RWPE2 (cell line): ENCODE results near the gene C16orf92.

Experiments
- ATAC-seq: fragments of 200-7000 bp; cut with Tn5 transposase; 3 replicates; pipeline ENCODE4 v1.9.1; 2021; ENCODE audit warnings: low read depth
- DNase-seq: peaks from one replicate; pipeline ENCODE4 v3.0.0-alpha.2; 2020; ENCODE audit warnings: low spot score
- H3K27ac ChIP-seq: fragments of 450-650 bp; 2 replicates; pipeline ENCODE4 v1.5.1; 2017; ENCODE audit warnings: mild to moderate bottlenecking; ENCODE audit not compliant: poor library complexity, severe bottlenecking
- H3K27me3 ChIP-seq: fragments of 250-450 bp; sonication (Bioruptor Pico); 2 replicates; pipeline ENCODE4 v1.5.1; 2021; ENCODE audit warnings: mild to moderate bottlenecking, moderate library complexity; ENCODE audit not compliant: insufficient read depth, poor library complexity, severe bottlenecking
- H3K36me3 ChIP-seq: fragments of 250-450 bp; sonication (Bioruptor Pico); 2 replicates; pipeline ENCODE4 v1.5.1; 2020; ENCODE audit warnings: low read depth, mild to moderate bottlenecking, moderate library complexity
- H3K4me1 ChIP-seq: fragments of 250-450 bp; sonication (Bioruptor Pico); 2 replicates; pipeline ENCODE4 v1.5.1; 2021; ENCODE audit warnings: mild to moderate bottlenecking, moderate library complexity; ENCODE audit not compliant: insufficient read depth, poor library complexity, severe bottlenecking
- H3K4me3 ChIP-seq: fragments of 250-450 bp; sonication (Bioruptor Pico); 2 replicates; pipeline ENCODE4 v1.5.1; 2021; ENCODE audit warnings: mild to moderate bottlenecking, moderate library complexity; ENCODE audit not compliant: severe bottlenecking
- H3K9me3 ChIP-seq: fragments of 250-450 bp; sonication (Bioruptor Pico); 2 replicates; pipeline ENCODE4 v1.5.1; 2021; ENCODE audit warnings: mild to moderate bottlenecking, moderate library complexity; ENCODE audit not compliant: severe bottlenecking
- TF ChIP-seq, protein P1 (sequence below): fragments of 450-650 bp; IDR thresholded peaks from one replicate; pipeline ENCODE4 v1.5.1; 2017; ENCODE audit warnings: mild to moderate bottlenecking, moderate library complexity; ENCODE audit not compliant: poor library complexity, severe bottlenecking

C16orf92 gene

DNA sequence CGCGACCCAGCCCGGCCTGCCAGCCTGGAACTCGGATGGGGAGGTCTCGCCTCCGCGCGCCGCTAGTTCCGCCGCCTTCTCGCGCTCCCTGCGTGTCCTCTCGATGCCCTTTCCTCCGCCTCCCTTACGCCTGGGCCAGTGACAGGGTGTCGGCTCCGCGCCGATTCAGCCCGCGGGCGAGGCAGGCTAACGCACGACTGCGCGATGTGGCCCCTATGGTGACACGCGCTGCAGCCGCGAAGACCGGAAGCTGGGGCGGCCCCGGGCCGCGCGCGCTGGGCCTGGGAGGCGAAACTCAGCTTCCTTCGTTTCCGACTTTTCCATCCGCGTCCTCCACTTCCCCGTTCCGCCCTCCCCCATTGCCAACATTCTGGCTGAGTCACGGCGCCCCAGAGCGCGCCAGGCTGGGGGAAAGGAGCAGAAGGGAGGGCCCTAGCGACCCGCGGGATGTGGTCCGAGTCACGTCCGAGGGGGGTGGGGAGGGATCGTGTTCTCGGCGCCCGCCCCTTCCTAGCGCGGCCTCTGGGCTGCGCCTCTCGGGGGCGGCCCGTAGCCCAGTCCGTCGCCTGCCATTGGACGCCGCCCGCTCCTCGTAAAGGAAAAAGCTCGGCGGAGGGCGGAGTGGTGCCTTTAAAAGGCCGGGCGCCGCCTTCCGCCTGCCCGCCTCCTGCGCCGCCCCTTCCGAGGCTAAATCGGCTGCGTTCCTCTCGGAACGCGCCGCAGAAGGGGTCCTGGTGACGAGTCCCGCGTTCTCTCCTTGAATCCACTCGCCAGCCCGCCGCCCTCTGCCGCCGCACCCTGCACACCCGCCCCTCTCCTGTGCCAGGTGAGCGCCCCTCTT is 42.3 kb downstream of the C16orf92 start, which contains the start of gene ALDOA:
ALDOA (plus strand) TSS at position 659 of the 841 bp plus-strand sequence. CDS start 1,138 bp downstream, outside the sequence.
- Histone ChIP-seq H3K27ac (peak within 1 kb of the TSS; percentile 93), H3K9me3 (no peaks in the 10 kb centered on the region), H3K4me1 (peaks cover 12% of the 10 kb centered on the region), H3K4me3 (peak within 1 kb of the TSS; percentile 82), H3K36me3 (peaks cover 47% of the 10 kb centered on the region), H3K27me3 (no peaks in the 10 kb centered on the region)
- TF ChIP-seq, protein P1, sequence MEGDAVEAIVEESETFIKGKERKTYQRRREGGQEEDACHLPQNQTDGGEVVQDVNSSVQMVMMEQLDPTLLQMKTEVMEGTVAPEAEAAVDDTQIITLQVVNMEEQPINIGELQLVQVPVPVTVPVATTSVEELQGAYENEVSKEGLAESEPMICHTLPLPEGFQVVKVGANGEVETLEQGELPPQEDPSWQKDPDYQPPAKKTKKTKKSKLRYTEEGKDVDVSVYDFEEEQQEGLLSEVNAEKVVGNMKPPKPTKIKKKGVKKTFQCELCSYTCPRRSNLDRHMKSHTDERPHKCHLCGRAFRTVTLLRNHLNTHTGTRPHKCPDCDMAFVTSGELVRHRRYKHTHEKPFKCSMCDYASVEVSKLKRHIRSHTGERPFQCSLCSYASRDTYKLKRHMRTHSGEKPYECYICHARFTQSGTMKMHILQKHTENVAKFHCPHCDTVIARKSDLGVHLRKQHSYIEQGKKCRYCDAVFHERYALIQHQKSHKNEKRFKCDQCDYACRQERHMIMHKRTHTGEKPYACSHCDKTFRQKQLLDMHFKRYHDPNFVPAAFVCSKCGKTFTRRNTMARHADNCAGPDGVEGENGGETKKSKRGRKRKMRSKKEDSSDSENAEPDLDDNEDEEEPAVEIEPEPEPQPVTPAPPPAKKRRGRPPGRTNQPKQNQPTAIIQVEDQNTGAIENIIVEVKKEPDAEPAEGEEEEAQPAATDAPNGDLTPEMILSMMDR = no peak
- DNase-seq (peak; percentile 99), ATAC-seq (peak; percentile 88)

DNA sequence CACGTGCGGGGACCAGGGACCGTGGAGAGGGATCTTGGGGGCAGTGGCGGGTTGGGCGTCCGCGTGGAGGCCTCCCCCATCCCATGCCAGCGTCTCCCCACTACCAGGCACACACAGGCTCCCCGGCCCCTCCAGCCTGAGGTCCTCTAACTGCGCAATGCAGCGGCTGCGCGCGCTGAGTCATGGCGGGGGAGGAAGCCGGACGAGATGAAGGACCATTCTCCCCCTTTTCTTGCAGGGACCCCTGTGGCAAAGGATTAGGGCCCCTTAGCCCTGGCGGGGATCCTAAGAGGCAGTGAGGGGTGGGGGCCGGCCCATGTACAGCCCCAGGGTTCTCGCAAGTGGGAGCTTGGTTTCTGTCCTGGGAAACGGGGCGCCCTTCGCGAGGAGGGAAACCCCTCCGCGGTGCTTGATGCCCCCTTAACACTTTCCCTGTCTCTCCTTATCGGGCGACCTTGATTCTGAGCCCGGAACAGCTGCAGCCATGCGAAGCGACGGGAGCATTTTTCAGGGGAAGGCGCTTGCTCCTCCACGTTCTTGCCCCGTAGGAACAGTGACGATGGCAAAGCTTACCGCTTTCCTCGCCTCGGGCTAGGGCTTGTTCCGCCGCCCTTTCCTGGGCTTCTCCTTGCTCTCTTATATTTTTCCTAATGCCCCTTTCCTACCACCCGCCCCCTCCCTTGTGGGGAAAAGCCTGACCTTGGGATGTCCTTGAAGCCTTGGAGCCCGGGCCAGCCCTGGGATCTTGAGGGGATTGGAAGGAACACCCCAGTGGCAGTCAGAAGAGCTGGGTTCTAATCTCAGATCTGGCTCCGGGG is 43.2 kb downstream of the C16orf92 start:
- H3K36me3 ChIP-seq = peaks cover 55% of the 10 kb centered on the region
- peaks cover 12% of the 10 kb centered on the region for H3K4me1 ChIP-seq
- H3K27me3 ChIP-seq = no peaks in the 10 kb centered on the region
- no peak for DNase-seq
- H3K9me3 ChIP-seq = no peaks in the 10 kb centered on the region
- ATAC-seq = peak; percentile 18; the same call in 2 of the 3 replicates
- peak overlapping the region; percentile 82 for H3K4me3 ChIP-seq
- H3K27ac ChIP-seq = peak overlapping the region; percentile 93
- TF ChIP-seq, protein P1 = no peak

- TF ChIP-seq, protein P1 = no peak
- ATAC-seq = no peak
- H3K4me1 ChIP-seq = peaks cover 12% of the 10 kb centered on the region
Measured at GRCh38 chr16:30066761-30067583, 44.0 kb downstream of the C16orf92 start.

DNA sequence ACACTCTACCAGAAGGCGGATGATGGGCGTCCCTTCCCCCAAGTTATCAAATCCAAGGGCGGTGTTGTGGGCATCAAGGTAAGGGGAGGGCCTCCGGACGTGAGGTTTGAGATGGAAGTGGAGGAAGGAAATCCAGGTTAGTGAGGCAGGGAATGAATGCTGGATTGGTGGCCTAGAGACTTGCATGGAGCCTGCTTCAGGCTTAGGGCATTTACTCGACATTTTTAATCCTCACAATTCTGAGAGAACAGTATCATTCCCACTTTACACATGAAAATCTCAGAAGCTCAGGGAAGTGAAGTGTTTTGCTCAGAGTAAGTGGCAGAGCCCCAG is 44.6 kb downstream of the C16orf92 start:
- Histone ChIP-seq H3K9me3 (no peaks in the 10 kb centered on the region), H3K4me3 (peak overlapping the region; percentile 82), H3K27ac (peak overlapping the region; percentile 93), H3K4me1 (peaks cover 12% of the 10 kb centered on the region), H3K36me3 (peaks cover 68% of the 10 kb centered on the region), H3K27me3 (no peaks in the 10 kb centered on the region)
- ATAC-seq (no peak), DNase-seq (no peak)
- TF ChIP-seq, protein P1 = no peak

More at GRCh38 chr16:30066761-30067583, 44.0 kb downstream of the C16orf92 start:
- H3K4me3 ChIP-seq = peak overlapping the region; percentile 82
- H3K27me3 ChIP-seq = no peaks in the 10 kb centered on the region
- DNase-seq = no peak
- peak overlapping the region; percentile 93 for H3K27ac ChIP-seq
- H3K36me3 ChIP-seq = peaks cover 63% of the 10 kb centered on the region
- H3K9me3 ChIP-seq = no peaks in the 10 kb centered on the region
